Measurements from ENCODE around the gene LINC01488. TPM values are rescaled to one million over a fixed set of nuclear protein-coding genes. Genes with fewer than 3 reads are reported as not detected.

Gene LINC01488
- total and polyA plus RNA-seq, 9 donors = 0.04 to 0.16 (median 0.10) TPM; not detected in 2

GRCh38 chr11:69471729-69472540 lies 9.5 kb upstream of the LINC01488 start:
- Histone ChIP-seq H3K9me3 (replicated peaks; ENCODE audit: control insufficient read depth, low read depth, low read length) (peaks cover 6% of the 10 kb centered on the region), H3K27ac (ENCODE audit: low read length) (no peak overlapping the region), H3K4me1 (ENCODE audit: control insufficient read depth, insufficient read depth, low read length) (peaks cover 44% of the 10 kb centered on the region), H3K27me3 (ENCODE audit: control insufficient read depth, insufficient read depth, low read length) (peaks cover 5% of the 10 kb centered on the region), H3K36me3 (ENCODE audit: control insufficient read depth, insufficient read depth, low read length) (no peaks in the 10 kb centered on the region), H3K4me3 (ENCODE audit: low read length) (no peak overlapping the region)
- WGBS (ENCODE audit: insufficient coverage) = 60% methylated on average over 11 of the region's 17 CpGs
- no peak for DNase-seq

GRCh38 chr11:69472541-69473275 lies 8.8 kb upstream of the LINC01488 start:
- H3K4me1 ChIP-seq (ENCODE audit: control insufficient read depth, insufficient read depth, low read length) = peaks cover 44% of the 10 kb centered on the region
- no peak overlapping the region for H3K27ac ChIP-seq (ENCODE audit: low read length)
- DNase-seq = no peak
- no peak overlapping the region for H3K4me3 ChIP-seq (ENCODE audit: low read length)
- peaks cover 6% of the 10 kb centered on the region for H3K9me3 ChIP-seq (replicated peaks; ENCODE audit: control insufficient read depth, low read depth, low read length)
- H3K36me3 ChIP-seq (ENCODE audit: control insufficient read depth, insufficient read depth, low read length) = no peaks in the 10 kb centered on the region
- WGBS (ENCODE audit: insufficient coverage) = 91% methylated on average over 6 of the region's 12 CpGs
- H3K27me3 ChIP-seq (ENCODE audit: control insufficient read depth, insufficient read depth, low read length) = peaks cover 5% of the 10 kb centered on the region

- no peaks in the 10 kb centered on the region for H3K36me3 ChIP-seq (ENCODE audit: control insufficient read depth, insufficient read depth, low read length)
- peaks cover 5% of the 10 kb centered on the region for H3K27me3 ChIP-seq (ENCODE audit: control insufficient read depth, insufficient read depth, low read length)
- H3K9me3 ChIP-seq (replicated peaks; ENCODE audit: control insufficient read depth, low read depth, low read length) = peaks cover 6% of the 10 kb centered on the region
- DNase-seq = no peak
- H3K4me1 ChIP-seq (ENCODE audit: control insufficient read depth, insufficient read depth, low read length) = peaks cover 44% of the 10 kb centered on the region
- H3K27ac ChIP-seq (ENCODE audit: low read length) = no peak overlapping the region
- WGBS (ENCODE audit: insufficient coverage) = 80% methylated on average over 1 of the region's 5 CpGs
- H3K4me3 ChIP-seq (ENCODE audit: low read length) = no peak overlapping the region
Measured at GRCh38 chr11:69473276-69473845, 8.1 kb upstream of the LINC01488 start.

DNA sequence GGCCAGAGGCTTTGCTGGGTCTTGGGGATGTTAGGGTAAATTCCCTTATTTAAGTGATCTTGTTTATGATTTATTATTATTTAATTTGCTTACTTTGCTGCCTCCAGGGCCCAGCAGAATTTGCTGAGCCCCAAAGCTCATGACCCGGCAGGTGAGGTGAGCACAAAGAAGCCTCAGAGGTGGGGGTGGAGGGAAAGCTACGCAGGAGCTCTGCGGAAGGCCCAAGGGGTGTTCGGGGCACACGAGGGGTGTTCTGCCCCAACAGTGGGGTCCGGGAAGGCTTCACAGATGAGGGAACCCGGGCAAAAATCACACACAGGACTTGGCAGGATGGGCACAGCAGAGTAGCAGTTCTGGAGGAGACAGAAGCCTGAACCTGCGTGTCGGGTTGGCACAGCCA lies 6.7 kb upstream of the LINC01488 start:
- 94% methylated on average over 9 of the region's 9 CpGs for WGBS (ENCODE audit: insufficient coverage)
- H3K4me1 ChIP-seq (ENCODE audit: control insufficient read depth, insufficient read depth, low read length) = peaks cover 50% of the 10 kb centered on the region
- no peak for DNase-seq
- peaks cover 5% of the 10 kb centered on the region for H3K27me3 ChIP-seq (ENCODE audit: control insufficient read depth, insufficient read depth, low read length)
- peaks cover 6% of the 10 kb centered on the region for H3K9me3 ChIP-seq (replicated peaks; ENCODE audit: control insufficient read depth, low read depth, low read length)
- H3K36me3 ChIP-seq (ENCODE audit: control insufficient read depth, insufficient read depth, low read length) = no peaks in the 10 kb centered on the region
- H3K27ac ChIP-seq (ENCODE audit: low read length) = no peak overlapping the region
- H3K4me3 ChIP-seq (ENCODE audit: low read length) = no peak overlapping the region

DNA sequence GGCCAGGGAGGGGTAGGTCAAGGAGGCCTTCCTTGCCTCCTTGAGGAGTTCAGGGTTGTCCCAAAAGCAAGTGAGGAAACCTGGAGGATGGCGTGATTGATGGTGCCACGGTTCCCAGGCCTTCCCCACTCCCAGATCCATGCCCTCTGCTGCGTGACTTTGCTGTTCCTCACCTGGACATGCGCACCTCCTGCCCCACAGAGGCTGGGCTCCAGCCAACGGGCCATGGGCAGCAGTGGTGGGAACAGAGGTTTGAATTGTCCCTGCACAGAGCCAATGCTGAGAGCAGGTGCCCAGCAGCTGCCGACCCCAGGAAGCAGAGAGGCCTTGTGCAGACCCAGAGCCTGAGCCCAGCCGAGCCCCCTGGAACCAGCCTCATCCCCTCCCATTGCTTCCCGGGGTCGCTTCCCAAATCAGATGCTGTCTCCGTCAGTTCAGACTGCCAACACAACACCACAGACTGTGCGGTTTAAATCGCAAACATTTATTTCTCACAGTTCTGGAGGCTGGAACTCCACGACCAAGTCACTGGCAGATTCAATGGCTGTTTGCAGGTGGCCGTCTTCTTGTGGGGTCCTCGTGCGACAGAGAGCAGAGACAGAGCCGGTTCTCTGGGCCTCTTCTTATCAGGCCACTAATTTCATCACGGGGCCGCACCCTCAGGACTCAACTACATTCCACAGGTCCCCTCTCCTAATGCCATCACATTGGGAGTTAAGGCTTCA lies 6.2 kb upstream of the LINC01488 start:
- Histone ChIP-seq H3K9me3 (replicated peaks; ENCODE audit: control insufficient read depth, low read depth, low read length) (peaks cover 6% of the 10 kb centered on the region), H3K36me3 (ENCODE audit: control insufficient read depth, insufficient read depth, low read length) (no peaks in the 10 kb centered on the region), H3K4me3 (ENCODE audit: low read length) (no peak overlapping the region), H3K4me1 (ENCODE audit: control insufficient read depth, insufficient read depth, low read length) (peaks cover 53% of the 10 kb centered on the region), H3K27me3 (ENCODE audit: control insufficient read depth, insufficient read depth, low read length) (peaks cover 5% of the 10 kb centered on the region), H3K27ac (ENCODE audit: low read length) (no peak overlapping the region)
- no peak for DNase-seq
- 77% methylated on average over 16 of the region's 19 CpGs for WGBS (ENCODE audit: insufficient coverage)

GRCh38 chr11:69475866-69476471 lies 5.5 kb upstream of the LINC01488 start:
- WGBS (ENCODE audit: insufficient coverage) = 66% methylated on average over 23 of the region's 24 CpGs
- Histone ChIP-seq H3K27ac (ENCODE audit: low read length) (no peak overlapping the region), H3K36me3 (ENCODE audit: control insufficient read depth, insufficient read depth, low read length) (no peaks in the 10 kb centered on the region), H3K27me3 (ENCODE audit: control insufficient read depth, insufficient read depth, low read length) (peaks cover 3% of the 10 kb centered on the region), H3K4me3 (ENCODE audit: low read length) (no peak overlapping the region), H3K9me3 (replicated peaks; ENCODE audit: control insufficient read depth, low read depth, low read length) (peaks cover 6% of the 10 kb centered on the region), H3K4me1 (ENCODE audit: control insufficient read depth, insufficient read depth, low read length) (peaks cover 55% of the 10 kb centered on the region)
- no peak for DNase-seq

- peaks cover 3% of the 10 kb centered on the region for H3K27me3 ChIP-seq (ENCODE audit: control insufficient read depth, insufficient read depth, low read length)
- H3K4me1 ChIP-seq (ENCODE audit: control insufficient read depth, insufficient read depth, low read length) = peaks cover 56% of the 10 kb centered on the region
- WGBS (ENCODE audit: insufficient coverage) = 68% methylated on average over 10 of the region's 16 CpGs
- H3K9me3 ChIP-seq (replicated peaks; ENCODE audit: control insufficient read depth, low read depth, low read length) = peaks cover 6% of the 10 kb centered on the region
- DNase-seq = no peak
- no peak overlapping the region for H3K27ac ChIP-seq (ENCODE audit: low read length)
- no peaks in the 10 kb centered on the region for H3K36me3 ChIP-seq (ENCODE audit: control insufficient read depth, insufficient read depth, low read length)
- H3K4me3 ChIP-seq (ENCODE audit: low read length) = no peak overlapping the region
Measured at GRCh38 chr11:69476509-69476961, 4.9 kb upstream of the LINC01488 start.

DNA sequence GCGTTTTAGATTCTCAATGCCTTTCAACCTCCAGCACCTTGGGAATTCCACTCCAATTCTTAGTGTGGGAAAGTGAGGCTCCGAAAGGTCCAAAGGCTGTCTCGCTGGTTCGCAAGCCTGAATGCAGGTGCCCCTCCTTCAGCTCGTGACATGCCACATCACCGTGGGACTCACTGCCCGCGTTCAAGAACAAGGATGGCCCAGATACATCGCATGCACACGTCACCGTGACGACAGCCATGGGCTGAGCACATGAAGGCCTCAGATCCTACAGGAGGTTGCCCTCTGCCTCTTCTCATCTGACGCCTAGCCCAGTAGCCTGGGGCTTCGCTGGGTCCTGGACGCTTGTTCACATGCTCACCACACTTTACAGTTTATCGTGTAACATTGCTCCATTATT lies 4.4 kb upstream of the LINC01488 start:
- H3K9me3 ChIP-seq (replicated peaks; ENCODE audit: control insufficient read depth, low read depth, low read length) = peaks cover 6% of the 10 kb centered on the region
- whole genome bisulfite sequencing (ENCODE audit: insufficient coverage) = 91% methylated on average over 14 of the region's 16 CpGs
- H3K27me3 ChIP-seq (ENCODE audit: control insufficient read depth, insufficient read depth, low read length) = peaks cover 3% of the 10 kb centered on the region
- peaks cover 52% of the 10 kb centered on the region for H3K4me1 ChIP-seq (ENCODE audit: control insufficient read depth, insufficient read depth, low read length)
- H3K27ac ChIP-seq (ENCODE audit: low read length) = no peak overlapping the region
- no peak for DNase-seq
- H3K4me3 ChIP-seq (ENCODE audit: low read length) = no peak overlapping the region
- no peaks in the 10 kb centered on the region for H3K36me3 ChIP-seq (ENCODE audit: control insufficient read depth, insufficient read depth, low read length)

GRCh38 chr11:69479591-69480271 lies 1.7 kb upstream of the LINC01488 start:
- H3K4me1 ChIP-seq (ENCODE audit: control insufficient read depth, insufficient read depth, low read length) = peaks cover 64% of the 10 kb centered on the region
- H3K27ac ChIP-seq (ENCODE audit: low read length) = peak overlapping the region; percentile 62
- 75% methylated on average over 12 of the region's 19 CpGs for WGBS (ENCODE audit: insufficient coverage)
- H3K27me3 ChIP-seq (ENCODE audit: control insufficient read depth, insufficient read depth, low read length) = no peaks in the 10 kb centered on the region
- H3K36me3 ChIP-seq (ENCODE audit: control insufficient read depth, insufficient read depth, low read length) = no peaks in the 10 kb centered on the region
- DNase-seq = no peak
- H3K4me3 ChIP-seq (ENCODE audit: low read length) = no peak overlapping the region
- no peaks in the 10 kb centered on the region for H3K9me3 ChIP-seq (replicated peaks; ENCODE audit: control insufficient read depth, low read depth, low read length)
